ENCODE results near the gene GRPEL1.

DNA sequence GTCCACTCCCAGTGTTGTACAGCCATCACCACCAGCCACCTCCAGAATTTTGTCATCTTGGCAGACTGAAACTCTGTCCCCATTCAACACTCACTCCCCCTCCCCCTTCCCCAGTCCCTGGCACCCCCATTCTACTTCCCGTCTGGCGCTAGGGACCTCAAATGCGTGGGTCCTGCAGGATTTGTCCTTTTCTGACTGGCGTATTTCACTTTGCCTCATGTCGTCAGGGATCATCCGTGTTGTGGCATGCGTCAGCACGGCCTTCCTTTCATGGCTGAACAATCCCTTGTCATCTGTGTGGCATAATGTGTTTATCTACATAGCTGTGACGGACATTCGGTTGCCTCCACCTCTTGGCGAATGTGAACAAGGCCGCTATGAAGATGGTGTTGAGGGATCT, 19.2 kb downstream of the GRPEL1 start:
- no peak for TF ChIP-seq EZH2phosphoT487 (IDR thresholded peaks at IDR 0.05; ENCODE audit: borderline replicate concordance, low read depth, low read length)
- TF ChIP-seq, protein P1, sequence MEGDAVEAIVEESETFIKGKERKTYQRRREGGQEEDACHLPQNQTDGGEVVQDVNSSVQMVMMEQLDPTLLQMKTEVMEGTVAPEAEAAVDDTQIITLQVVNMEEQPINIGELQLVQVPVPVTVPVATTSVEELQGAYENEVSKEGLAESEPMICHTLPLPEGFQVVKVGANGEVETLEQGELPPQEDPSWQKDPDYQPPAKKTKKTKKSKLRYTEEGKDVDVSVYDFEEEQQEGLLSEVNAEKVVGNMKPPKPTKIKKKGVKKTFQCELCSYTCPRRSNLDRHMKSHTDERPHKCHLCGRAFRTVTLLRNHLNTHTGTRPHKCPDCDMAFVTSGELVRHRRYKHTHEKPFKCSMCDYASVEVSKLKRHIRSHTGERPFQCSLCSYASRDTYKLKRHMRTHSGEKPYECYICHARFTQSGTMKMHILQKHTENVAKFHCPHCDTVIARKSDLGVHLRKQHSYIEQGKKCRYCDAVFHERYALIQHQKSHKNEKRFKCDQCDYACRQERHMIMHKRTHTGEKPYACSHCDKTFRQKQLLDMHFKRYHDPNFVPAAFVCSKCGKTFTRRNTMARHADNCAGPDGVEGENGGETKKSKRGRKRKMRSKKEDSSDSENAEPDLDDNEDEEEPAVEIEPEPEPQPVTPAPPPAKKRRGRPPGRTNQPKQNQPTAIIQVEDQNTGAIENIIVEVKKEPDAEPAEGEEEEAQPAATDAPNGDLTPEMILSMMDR (conservative IDR thresholded peaks at IDR 0.05; ENCODE audit: low read length), result no peak

Measured in OCI-LY7 (cell line).